Gastroesophageal sphincter (tissue), 3 donors: Measurements from ENCODE around the gene OTOR.

ENCODE experiments used
- CTCF ChIP-seq, 4 experiments: fragments of 200-600 bp in 2 of 4; fragments of 450-650 bp in 2 of 4; sonication (generic) in 1 of 4; IDR thresholded peaks; one replicate each; pipeline ENCODE4 v1.5.1; 2017 to 2019; ENCODE audit warnings: antibody characterized with exemption in 4 of 4, mild to moderate bottlenecking in 2 of 4, moderate library complexity in 2 of 4
- POLR2A ChIP-seq, 2 donors: fragments of 450-650 bp; IDR thresholded peaks; one replicate each; pipeline ENCODE4 v1.6.1; 2017; ENCODE audit warnings: antibody characterized with exemption in 2 of 2, mild to moderate bottlenecking in 2 of 2, moderate library complexity in 1 of 2

- TF ChIP-seq POLR2A (IDR thresholded peaks at IDR 0.05) (no peak), CTCF (IDR thresholded peaks at IDR 0.05) (no peak)
Observed at GRCh38 chr20:16758454-16759180, 10.5 kb downstream of the OTOR start.
